Inflammatory macrophage treated with lipopolysaccharide for 4 hours (primary cell): Measurements from ENCODE around the gene OCSTAMP.
A peak's percentile ranks its signal among the peaks of the same experiment; 100 is the strongest.

Experiments
- DNase-seq: peaks from one replicate; pipeline ENCODE4 v3.0.0-alpha.2; 2020

OCSTAMP gene, protein sequence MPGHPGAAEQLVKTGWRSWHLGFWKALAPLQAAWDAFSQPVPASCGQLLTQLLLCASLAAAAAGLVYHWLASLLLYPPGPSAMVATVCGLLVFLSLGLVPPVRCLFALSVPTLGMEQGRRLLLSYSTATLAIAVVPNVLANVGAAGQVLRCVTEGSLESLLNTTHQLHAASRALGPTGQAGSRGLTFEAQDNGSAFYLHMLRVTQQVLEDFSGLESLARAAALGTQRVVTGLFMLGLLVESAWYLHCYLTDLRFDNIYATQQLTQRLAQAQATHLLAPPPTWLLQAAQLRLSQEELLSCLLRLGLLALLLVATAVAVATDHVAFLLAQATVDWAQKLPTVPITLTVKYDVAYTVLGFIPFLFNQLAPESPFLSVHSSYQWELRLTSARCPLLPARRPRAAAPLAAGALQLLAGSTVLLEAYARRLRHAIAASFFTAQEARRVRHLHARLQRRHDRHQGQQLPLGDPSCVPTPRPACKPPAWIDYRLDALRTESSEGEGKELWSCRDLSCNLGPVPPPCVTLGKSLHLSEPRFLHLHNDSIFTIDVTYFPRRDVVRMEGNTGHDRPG

DNA sequence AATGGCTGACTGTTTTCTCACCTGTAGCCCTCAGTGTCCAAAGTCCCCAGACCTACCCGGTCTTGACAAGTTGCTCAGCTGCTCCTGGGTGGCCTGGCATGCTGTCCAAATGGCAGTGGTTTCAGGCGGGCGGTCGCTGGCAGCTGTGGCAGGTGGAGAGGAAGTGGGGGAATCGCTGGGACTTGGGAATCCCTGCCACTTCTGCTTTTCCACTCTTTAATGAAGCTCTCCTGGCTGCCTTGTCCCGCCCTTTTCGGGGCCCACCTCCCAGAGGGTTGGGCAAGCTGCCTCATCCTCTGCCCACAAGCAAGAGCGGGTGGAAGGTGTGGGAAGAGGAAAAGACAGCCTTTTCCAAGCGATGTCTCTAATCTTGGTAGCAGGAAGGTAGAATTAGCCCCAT, at the start of gene OCSTAMP:
TSS of gene OCSTAMP (minus strand) at position 194 of the 400 bp plus-strand sequence. CDS start at position 100, 94 bp downstream.
- DNase-seq = peak; percentile 27

DNA sequence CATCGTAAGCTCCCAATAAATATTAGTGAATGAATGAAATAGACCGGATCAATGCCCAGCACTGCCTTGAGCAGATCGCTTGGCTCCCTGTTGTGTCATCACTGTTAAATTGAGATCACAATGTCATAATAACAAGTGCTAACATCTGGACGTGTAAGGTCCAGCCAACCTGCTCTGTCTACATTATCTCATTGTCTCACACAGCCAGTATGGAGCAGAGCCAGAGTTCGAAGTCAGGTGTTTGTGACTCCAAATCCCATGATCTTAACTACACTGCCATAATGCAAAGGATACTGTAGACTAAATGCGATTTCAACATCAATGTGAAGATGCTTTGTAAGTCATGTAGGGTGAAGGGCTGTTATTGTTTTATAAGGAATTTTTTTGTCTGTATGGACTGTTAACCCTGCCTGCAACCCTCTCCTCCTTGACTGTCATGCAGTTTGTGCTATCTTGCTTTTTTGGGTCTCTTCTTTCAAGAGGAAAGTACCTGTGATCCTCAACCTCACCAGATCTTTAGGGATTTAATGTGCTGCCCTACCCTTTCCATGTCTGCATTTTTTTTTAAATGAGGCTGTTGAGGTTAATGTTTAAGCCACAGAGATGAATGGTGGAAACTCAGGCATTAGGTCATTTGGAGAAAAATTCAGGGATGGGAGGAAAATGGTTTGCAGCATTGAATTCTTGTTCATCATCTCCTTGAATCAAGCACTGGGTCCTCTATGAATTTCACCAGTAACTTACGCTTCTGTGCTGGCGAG, 49.0 kb upstream of the OCSTAMP start:
- no peak for DNase-seq

DNA sequence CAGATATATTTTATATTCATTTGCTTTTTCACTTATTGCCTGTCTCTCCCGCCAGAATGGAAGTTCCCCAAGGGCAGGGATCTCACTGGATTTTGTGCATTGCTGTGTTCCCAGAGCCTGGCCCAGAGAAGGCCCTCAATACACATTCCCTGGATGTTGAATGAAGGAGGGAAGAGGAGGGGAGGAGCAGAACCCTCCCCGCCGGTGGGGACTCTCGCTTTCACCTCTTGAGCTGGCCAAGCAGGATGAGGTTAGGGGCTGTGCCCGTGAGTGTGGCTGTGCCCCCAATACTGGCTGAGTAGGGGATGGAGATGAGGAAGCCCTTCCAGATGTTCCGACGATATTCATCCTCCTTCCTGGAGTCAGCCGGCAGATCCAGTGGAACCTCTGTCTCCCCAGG, 45.5 kb upstream of the OCSTAMP start:
- no peak for DNase-seq

DNA sequence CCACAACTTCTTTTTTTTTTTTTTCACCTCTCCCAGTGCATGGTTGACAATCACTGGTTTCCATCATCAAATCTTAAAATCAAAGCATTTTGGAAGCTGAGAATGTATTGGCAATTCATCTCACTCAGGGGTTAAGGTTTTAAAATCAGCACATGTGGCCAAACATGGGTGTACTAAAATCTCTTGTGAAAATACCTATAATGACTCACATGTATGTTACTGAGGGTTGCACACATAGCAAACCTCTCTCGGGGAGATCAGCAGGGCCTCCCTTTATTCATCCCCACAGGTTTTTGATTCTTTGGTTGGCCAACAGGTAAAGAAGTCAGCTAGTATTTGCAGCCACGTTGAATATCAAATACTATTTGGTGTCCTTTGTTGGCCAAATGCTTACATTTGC, 44.3 kb upstream of the OCSTAMP start:
- DNase-seq = no peak

DNA sequence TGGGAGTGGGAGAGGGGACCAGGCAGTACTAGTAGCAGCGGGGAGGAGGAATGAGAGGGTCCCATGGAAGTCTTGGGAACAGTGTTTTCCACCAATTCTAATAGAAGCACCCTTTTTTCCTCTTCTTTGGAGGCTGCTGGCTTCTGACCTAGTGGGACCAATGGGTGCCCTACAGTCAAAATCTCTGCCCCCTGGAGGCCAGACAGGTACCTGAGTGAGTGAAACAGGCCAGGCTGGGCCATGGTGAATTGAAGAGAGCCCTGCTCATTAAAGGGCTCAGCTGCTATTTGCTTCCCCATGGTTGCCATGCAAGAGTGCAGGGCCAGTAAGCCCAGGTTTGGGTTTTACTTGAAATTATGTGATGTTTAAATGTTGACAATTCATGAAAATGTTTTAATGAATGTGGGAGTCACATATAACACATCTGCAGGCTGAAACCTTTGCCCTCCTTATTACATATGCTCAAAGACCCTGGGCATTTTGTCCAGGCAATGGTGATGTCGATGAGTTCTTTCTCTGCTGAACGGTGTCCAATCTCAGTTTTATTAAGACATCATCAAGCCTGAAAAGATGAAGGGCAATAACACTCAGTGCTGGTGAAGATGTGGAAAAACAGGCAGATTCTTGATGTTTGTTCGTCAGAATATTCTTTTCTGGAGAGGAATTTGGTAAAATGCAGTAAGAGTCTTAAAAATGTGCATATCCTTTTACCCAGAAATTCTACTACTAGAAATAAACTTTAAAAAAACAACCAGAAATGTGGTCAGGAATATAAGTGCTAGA, 42.3 kb upstream of the OCSTAMP start:
- DNase-seq = no peak

DNA sequence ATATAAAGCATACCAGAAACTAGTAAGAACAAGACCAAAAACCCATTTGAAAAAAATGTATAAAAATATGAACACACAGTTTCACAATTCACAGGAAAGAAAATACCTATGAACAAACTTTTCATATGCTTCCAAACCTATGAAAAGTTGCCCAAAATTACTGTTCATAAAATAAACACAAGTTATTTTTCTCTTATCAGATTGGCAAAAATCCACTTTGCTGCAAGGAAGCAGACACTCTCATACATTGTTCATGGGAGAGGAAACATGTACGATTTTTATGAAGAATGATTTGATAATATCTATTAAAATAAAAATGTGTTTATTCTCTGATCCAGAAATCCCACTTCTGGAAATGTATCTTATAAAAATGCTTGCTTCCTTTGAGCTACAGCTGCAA, 40.0 kb upstream of the OCSTAMP start:
- DNase-seq = no peak

DNA sequence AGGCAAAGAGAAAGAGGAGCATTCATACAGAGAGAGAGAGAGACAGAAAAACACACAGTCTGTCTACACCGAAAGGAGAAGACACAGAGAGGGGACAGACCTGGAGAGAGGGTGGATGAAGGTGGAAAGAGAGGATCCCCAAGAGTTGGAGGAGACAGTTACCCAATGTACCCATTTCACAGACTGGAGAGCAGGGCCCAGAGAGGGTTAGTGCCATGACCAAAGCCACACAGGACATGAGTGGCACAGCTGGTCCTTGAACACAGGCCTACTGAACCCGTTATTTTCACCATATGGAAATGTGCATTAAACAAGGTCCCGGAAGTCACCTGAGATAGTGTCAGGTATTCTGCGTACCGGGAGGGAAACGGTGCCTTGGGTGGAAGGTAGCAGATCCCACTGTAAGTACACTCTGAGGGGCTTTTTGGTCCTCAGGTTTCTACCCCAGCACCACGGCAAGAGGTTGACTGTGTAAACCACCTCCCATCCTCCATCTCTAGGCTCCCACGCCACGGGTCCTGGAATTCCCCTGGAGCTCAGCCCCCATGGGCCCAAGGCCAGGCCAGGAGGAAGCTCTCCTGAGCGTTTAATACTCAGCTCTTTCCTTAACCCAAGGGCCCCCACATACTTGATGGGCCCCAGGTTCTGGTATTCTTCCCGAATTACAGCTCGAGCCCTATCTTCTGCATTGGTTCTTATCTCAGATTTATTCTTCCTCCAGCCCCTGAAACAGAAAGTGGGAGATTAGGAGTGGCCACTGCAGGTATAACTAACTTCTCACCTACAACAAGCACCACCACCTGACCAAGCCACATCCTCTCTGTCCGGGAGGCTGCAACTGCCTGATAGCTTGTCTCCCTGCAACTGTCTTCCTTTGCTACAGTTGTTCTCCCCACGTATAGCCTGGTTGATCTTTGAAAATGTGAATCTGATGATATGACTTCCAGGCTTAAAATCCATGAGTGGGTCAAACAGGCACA, 38.4 kb upstream of the OCSTAMP start:
- no peak for DNase-seq

DNA sequence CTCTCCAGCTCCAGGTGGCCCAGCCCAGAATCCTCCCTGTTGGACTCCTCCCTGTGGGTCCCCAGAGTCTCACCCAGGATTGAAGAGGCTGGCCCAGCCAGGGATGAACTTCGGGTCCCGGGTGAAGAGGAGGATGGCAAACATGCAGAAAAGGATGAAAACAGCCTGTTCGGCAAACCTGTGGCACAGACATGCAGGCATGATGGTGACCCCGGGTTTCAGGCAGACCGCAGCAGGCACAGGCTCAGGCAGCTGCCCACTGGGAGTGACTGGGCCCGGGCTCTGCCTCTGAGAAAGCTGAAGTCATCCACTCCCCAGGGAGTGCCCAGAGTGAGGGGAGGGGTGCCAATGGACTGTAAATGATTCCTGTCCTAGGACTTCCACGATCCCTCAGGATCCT, 37.5 kb upstream of the OCSTAMP start:
- no peak for DNase-seq

DNA sequence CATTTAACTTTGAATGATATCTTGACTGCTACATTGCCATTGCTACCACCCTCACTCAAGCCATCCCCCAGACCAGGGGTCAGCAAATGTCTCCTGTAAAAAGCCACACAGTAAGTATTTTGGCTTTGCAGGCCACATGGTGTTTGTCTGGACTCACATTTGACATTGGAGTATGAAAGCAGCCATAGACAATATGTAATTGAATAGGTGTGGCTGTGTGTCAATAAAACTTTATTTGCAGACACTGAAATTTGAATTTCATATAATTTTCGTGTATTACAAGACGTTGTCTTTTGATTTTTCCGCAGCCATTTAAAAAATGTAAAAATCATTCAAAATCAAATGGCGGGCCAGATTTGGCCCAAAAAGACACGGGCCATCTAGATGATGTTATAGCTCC, 36.3 kb upstream of the OCSTAMP start:
- no peak for DNase-seq

DNA sequence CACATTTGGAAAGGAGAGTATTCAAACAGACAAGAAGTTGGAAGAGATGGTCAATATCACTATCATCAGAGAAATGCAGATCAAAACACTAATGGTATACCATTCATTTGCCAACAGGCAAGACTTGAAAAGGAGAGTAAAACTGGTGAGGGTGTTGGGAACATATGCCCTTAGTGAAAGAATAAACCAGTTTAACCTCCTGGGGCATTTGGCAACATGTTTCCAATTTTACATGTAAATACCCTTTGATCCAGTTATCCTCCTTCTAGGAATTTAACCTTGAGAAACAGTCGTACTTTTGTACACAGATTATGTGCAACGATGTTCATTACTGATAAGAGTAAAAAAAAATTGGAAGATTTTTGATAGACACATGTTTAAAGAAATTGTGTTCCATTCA, 34.1 kb upstream of the OCSTAMP start:
- DNase-seq = no peak

DNA sequence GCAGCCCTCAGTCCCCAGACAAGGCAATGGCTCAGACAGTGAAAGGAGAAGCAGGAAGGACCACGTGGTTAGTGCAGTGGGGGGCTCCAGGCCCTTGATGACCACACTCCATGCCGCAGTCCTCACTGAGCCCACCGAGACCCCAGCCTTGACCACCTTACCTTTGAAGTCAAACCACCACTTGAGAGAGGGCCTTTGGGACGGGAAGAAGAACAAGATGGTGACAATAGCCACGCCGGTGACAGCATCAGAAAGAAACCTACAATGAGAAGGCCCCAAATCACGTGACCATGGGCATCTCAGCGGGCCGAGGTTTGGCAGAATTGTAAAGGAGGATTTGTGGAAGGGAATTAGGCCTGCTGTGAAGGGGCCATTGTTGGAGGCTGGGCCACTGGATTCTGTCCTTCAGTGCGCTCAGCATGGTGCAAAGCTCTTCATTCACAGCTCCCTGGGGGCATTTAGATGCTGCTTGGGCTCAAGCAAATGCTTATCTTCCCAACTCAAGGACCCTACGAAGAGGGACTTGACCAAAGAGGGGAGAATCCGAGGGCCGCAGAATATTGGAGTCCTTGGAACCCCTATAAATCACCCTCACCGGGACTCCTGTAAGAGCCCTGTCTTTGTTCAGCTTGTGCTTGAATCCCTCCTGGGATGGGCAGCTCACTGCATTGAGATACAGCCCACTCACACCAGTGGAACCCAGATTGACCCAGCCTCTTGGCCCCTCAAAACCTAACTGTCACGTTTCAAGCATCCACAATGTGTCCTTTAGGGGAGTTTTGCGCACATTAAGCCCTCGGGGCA, 33.2 kb upstream of the OCSTAMP start:
- DNase-seq = no peak

DNA sequence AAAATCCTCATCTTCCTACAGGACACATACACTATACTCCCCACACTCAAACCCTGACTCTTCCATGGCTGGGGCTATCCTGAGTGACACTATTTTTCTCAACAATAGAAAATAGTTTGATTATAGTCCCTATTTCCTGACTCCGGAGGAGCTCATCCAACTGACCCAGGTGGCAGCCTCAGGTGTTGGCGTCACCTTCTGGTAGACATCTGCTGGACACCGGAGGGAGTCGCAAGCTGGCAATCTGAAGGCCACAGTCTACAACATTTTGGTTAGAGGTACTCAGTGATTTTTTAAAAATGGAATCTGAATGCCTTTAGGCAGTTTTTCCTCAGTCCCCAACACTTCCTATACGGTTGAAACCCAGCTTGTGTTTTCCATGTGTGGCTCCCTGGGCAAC, 32.2 kb upstream of the OCSTAMP start:
- DNase-seq = no peak

DNA sequence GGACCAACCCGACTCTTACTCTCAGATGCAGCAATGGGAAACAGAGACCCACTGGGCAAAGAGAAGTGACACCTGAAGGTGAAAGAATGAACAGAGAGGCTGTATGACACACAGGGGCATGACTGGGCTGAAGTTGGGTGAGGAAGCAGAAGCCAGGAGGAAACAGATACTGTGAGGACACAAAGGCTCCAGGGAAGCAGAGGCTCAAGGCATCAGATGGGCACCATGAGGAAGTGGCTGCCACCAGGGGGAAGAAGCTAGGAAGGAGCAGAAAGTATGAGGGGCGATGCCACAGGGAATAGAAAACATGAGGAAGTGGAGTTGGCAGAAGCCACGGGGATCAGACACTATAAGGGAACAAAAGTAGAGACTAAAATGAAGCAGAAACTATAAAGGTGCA, 30.9 kb upstream of the OCSTAMP start:
- DNase-seq = peak; percentile 59

DNA sequence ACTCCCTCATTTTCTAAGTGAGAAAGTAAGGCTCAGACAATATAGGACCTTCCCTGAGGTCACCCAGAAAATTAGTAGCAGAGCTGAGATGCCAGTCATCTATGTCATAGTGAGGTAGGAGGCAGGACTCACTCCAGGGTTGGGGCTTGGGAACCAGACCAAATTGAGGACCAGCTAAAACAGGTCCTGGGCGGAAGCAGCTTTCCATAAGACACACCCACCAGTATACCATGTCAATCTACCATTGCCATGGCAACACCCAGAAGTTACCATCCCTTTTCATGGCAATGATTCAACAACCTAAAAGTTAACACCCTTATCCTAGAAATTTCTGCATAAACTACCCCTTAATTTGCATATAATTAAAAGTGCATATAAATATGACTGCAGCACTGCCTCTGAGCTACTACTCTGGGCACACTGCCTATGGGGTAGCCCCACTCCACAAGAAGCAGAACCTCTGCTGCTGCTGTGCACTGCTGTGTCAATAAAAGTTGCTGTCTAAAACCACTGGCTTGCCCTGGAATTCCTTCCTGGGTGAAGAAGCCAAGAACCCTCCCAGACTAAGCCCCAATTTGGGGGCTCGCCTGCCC, 30.3 kb upstream of the OCSTAMP start:
- DNase-seq = no peak

DNA sequence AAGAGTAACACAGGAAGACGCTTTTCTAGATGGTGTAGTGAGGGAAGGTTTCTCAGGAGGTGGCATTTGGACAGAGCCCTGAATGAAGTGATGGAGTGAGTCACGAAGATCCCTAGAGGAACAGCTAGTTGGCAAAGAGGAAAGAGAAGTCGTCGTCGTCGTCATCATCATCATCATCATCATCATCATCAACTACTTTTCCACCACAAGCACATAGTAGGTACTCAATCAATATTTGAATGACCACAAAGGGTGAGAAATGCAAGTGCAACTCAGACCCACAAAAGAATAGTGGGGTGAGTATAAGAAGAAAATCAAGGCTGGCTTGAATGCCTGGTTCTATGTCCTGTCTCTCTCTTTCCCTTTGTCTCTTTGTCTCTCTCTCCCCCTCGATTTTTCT, 28.3 kb upstream of the OCSTAMP start:
- no peak for DNase-seq

DNA sequence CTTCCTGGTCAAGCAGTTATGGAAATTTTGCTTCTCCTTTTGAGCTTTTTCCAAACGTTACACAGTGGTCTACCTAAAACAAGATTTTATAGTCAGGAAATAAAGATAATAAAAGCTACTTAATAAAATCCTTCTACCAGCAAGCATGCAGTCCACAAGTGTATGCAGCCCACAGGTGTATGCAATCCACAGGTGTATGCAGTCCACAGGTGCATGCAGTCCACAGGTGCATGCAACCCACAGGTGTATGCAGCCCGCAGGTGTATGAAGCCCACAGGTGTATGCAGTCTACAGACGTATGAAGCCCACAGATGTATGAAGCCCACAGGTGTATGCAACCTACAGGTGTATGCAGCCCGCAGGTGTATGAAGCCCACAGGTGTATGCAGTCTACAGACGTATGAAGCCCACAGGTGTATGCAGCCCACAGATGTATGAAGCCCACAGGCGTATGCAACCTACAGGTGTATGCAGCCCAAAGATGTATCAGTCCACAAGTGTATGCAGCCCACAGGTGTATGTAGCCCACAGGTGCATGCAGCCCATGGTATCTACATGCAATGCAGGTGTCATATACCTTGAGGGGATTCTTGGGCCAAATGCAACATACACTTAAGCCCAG, 26.4 kb upstream of the OCSTAMP start:
- no peak for DNase-seq

DNA sequence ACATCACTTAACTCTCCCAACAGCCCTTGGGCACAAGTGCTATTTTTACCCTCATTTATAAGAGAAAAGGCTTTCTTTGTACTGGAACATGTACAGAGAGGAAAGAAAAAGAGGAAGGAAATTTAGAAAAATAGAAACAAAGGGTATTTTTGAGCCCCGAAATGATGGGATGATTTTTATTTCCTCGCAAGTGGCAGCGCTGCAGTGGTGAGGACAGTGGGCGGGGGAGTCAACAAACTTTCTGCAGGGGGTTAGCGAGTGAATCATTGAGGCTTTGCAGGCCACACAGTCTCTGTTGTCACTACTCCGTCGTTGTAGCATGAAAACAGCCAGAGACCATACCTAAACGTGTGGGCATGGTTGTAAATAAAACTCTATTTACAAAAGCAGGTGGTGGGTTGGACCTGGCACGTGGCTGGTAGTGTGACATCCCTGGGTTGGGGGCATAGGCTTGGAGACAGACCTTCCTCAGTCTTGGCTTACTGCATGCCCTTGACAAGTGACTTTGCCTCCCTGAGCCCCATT, 25.5 kb upstream of the OCSTAMP start:
- DNase-seq = peak; percentile 62

DNA sequence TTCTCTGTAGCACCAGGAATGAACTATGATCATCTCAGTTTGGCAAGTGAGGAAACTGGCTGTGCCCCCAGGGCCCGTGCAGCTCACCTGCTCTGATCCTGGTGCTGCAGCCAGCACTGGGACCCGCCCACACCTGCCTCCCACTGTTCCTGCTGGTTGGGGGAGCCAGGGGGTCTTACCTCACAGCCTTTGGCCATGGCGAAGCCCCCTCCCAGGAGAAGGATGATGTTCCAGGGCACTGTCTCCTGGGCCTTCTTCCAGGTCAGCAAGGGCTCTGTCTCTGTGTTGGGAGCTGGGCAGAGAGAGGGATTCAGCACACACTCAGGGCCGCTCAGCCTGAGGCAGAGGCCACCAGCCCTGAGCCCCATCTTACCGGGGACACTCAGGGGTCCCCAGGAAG, 24.9 kb upstream of the OCSTAMP start:
- no peak for DNase-seq

DNA sequence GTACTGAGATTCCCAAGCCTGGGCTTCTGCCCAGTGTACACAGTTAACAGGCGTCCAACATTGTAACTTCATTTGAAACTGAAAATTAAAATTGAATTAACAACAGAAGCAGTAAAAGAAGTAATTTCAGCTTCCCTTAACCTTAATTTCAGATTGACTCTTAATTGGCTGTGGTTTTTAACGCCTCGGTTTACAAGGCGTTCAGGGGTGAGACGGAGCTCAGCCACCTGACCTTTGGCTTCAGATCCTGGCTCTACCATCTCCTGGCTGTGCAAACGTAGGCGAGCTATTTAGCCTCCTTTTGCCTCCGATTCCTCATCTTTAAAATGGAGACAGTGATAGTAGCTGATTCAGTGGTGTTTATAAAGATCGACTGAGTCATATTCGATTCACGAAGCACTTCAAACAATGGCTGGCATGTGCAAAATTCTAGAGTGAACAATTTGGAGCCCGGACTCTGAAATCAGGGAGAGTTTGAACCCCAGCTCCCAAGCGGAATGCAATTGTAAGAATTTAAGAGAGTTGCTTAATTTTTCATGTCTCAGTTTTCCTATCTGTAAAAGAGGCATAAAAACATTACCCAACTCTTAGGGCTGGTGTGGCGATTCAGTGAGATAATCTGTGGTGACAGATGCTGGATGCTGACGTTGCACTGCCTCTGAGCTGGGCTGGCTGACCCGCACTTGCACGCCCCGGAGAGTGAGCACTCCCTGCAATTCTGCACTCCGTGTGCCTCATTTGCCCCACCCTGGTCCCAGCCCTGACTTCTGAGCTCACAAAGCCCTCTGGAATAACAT, 23.5 kb upstream of the OCSTAMP start:
- DNase-seq = no peak
